HEK293 (cell line): ENCODE results near the gene EPS8.

Source experiments
- HOXD13 ChIP-seq: sonication (generic); formaldehyde crosslinking; IDR thresholded peaks from 2 replicates; pipeline ENCODE4 v1.8.0; 2022; ENCODE audit warnings: missing genetic modification reagents, borderline replicate concordance
- SALL2 ChIP-seq: fragments of 450-650 bp; formaldehyde crosslinking; IDR thresholded peaks from 2 replicates; pipeline ENCODE4 v1.5.0; 2017; ENCODE audit warnings: missing biosample characterization, mild to moderate bottlenecking, missing genetic modification characterization, borderline replicate concordance
- ZBTB8A ChIP-seq: fragments of 450-650 bp; formaldehyde crosslinking; IDR thresholded peaks from 2 replicates; pipeline ENCODE4 v1.5.1; 2016; ENCODE audit warnings: missing biosample characterization, missing genetic modification characterization
- ZNF146 ChIP-seq: fragments of 450-650 bp; formaldehyde crosslinking; IDR thresholded peaks from 2 replicates; pipeline ENCODE4 v1.5.1; 2016; ENCODE audit warnings: missing biosample characterization, missing genetic modification characterization
- ZNF169 ChIP-seq: fragments of 450-650 bp; formaldehyde crosslinking; IDR thresholded peaks from 2 replicates; pipeline ENCODE4 v1.5.1; 2016; ENCODE audit warnings: missing biosample characterization, missing genetic modification characterization
- ZNF19 ChIP-seq: fragments of 450-650 bp; formaldehyde crosslinking; IDR thresholded peaks from 2 replicates; pipeline ENCODE4; 2016; ENCODE audit warnings: missing biosample characterization, missing genetic modification characterization, low read depth
- ZNF221 ChIP-seq: fragments of 450-650 bp; formaldehyde crosslinking; IDR thresholded peaks from 2 replicates; pipeline ENCODE4 v1.5.1; 2017; ENCODE audit warnings: missing biosample characterization, missing genetic modification characterization, borderline replicate concordance
- ZNF24 ChIP-seq: fragments of 450-650 bp; formaldehyde crosslinking; IDR thresholded peaks from 2 replicates; pipeline ENCODE4 v1.5.1; 2016; ENCODE audit warnings: missing biosample characterization, missing genetic modification characterization
- ZNF341 ChIP-seq: fragments of 450-650 bp; formaldehyde crosslinking; IDR thresholded peaks from 2 replicates; pipeline ENCODE4; 2016; ENCODE audit warnings: low read depth, missing biosample characterization, missing genetic modification characterization
- ZNF354C ChIP-seq: fragments of 450-650 bp; formaldehyde crosslinking; IDR thresholded peaks from 2 replicates; pipeline ENCODE4 v1.5.1; 2016; ENCODE audit warnings: missing biosample characterization, missing genetic modification characterization, low read depth, borderline replicate concordance
- ZNF37A ChIP-seq: fragments of 450-650 bp; IDR thresholded peaks from 2 replicates; pipeline ENCODE4 v1.5.1; 2018; ENCODE audit warnings: missing biosample characterization, missing genetic modification characterization
- ZNF433 ChIP-seq: fragments of 450-650 bp; formaldehyde crosslinking; IDR thresholded peaks from 2 replicates; pipeline ENCODE4 v1.5.1; 2016; ENCODE audit warnings: missing biosample characterization, missing genetic modification characterization, low read depth
- ZNF473 ChIP-seq: fragments of 450-650 bp; formaldehyde crosslinking; IDR thresholded peaks from 2 replicates; pipeline ENCODE4 v1.5.1; 2017; ENCODE audit warnings: missing biosample characterization, missing genetic modification characterization
- ZNF514 ChIP-seq: fragments of 450-650 bp; formaldehyde crosslinking; IDR thresholded peaks from 2 replicates; pipeline ENCODE4 v1.5.1; 2016; ENCODE audit warnings: missing biosample characterization, missing genetic modification characterization
- ZNF521 ChIP-seq: fragments of 450-650 bp; formaldehyde crosslinking; IDR thresholded peaks from 2 replicates; pipeline ENCODE4 v1.5.1; 2017; ENCODE audit warnings: missing biosample characterization, mild to moderate bottlenecking, missing genetic modification characterization
- ZNF549 ChIP-seq: fragments of 450-650 bp; IDR thresholded peaks from 2 replicates; pipeline ENCODE4 v1.5.1; 2018; ENCODE audit warnings: missing biosample characterization, missing genetic modification characterization, mild to moderate bottlenecking, inconsistent platforms, moderate library complexity
- ZNF558 ChIP-seq: fragments of 450-650 bp; formaldehyde crosslinking; IDR thresholded peaks from 2 replicates; pipeline ENCODE4 v1.5.1; 2016; ENCODE audit warnings: missing biosample characterization, missing genetic modification characterization
- ZNF585B ChIP-seq: fragments of 450-650 bp; formaldehyde crosslinking; IDR thresholded peaks from 2 replicates; pipeline ENCODE4 v1.5.1; 2016; ENCODE audit warnings: missing biosample characterization, missing genetic modification characterization
- ZNF610 ChIP-seq: fragments of 450-650 bp; formaldehyde crosslinking; IDR thresholded peaks from 2 replicates; pipeline ENCODE4 v1.5.1; 2016; ENCODE audit warnings: missing biosample characterization, missing genetic modification characterization, borderline replicate concordance
- ZNF621 ChIP-seq: fragments of 450-650 bp; formaldehyde crosslinking; IDR thresholded peaks from 2 replicates; pipeline ENCODE4 v1.5.1; 2017; ENCODE audit warnings: missing biosample characterization, missing genetic modification characterization
- ZNF677 ChIP-seq: fragments of 450-650 bp; IDR thresholded peaks from 2 replicates; pipeline ENCODE4 v1.5.0; 2018; ENCODE audit warnings: missing biosample characterization, mild to moderate bottlenecking, missing genetic modification characterization, moderate library complexity
- ZNF76 ChIP-seq: fragments of 450-650 bp; formaldehyde crosslinking; IDR thresholded peaks from 2 replicates; pipeline ENCODE4; 2016; ENCODE audit warnings: low read depth, missing biosample characterization, missing genetic modification characterization, borderline replicate concordance
- ZSCAN16 ChIP-seq: fragments of 450-650 bp; formaldehyde crosslinking; IDR thresholded peaks from 2 replicates; pipeline ENCODE4 v1.5.1; 2016; ENCODE audit warnings: missing biosample characterization, missing genetic modification characterization
- TF ChIP-seq, protein P1 (sequence below): fragments of 450-650 bp; formaldehyde crosslinking; IDR thresholded peaks from 2 replicates; pipeline ENCODE4 v1.5.1; 2016; ENCODE audit warnings: missing biosample characterization, missing genetic modification characterization
- TF ChIP-seq, protein P2 (sequence below): fragments of 450-650 bp; formaldehyde crosslinking; IDR thresholded peaks from 2 replicates; pipeline ENCODE4 v1.5.1; 2016; ENCODE audit warnings: missing biosample characterization, missing genetic modification characterization, borderline replicate concordance
- TF ChIP-seq, protein P3 (sequence below): fragments of 450-650 bp; formaldehyde crosslinking; IDR thresholded peaks from 2 replicates; pipeline ENCODE4 v1.5.1; 2017; ENCODE audit warnings: missing biosample characterization, missing genetic modification characterization
- TF ChIP-seq, protein P4 (sequence below): fragments of 450-650 bp; formaldehyde crosslinking; conservative IDR thresholded peaks from 2 replicates; pipeline ENCODE4 v1.5.1; 2016; ENCODE audit warnings: low read depth, missing biosample characterization, missing genetic modification characterization

Gene EPS8

DNA sequence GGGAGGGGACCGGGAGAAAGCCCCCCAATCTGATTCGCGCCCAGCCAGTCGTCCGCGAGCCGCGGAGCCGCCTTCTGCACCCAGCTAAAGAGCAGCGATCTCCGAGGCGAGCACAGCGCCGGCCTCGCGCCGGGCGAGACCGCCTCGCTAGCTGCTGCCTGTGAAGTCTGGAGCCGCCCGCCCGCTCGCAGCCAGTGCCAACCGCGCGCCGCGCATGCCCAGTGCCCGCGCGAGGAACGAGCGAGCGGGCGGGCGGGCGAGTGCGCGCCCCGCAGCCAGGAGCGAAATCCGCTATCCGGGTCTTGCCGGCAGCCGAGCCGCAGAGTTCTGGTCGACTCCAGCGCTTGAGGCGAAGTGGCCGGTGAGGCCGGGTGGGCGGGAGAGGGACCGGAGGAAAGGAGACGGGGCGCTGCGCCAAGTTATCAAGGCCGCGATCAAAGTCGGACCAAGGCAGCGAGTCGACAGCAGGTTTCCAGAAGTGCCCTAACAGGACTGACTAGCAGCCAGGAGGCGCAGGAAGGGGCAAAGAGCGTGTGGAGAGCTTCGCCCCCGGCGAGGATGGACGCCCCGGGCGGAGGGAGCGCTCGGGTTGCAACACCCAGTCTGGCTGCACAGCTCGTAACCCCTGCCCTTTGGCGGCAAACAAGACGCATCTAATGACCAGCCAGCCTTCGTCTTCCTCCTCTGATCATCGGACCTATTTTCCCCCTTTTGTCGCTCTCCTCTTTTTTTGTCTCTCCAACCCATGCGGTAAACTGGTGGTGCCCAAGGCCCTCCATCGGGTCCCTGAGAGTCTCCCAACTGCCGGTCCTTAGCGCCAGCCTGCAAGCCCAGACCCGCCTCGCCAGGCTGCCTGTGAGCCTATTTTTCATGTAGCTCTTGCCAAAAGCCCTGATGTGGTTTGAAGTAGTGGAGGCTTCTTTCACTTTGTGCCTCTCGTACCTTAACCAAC lies at the start of gene EPS8 (continued):
- TF ChIP-seq HOXD13 (CRISPR knock-in tag) (no peak), ZSCAN16 (tag by site-specific recombination) (peak; percentile 43; the same call in 1 of the 2 replicates), ZNF221 (tag by site-specific recombination) (no peak), ZNF24 (tag by site-specific recombination) (peak; percentile 83), ZNF521 (tag by site-specific recombination) (no peak), ZNF169 (tag by site-specific recombination) (no peak), SALL2 (tag by site-specific recombination) (no peak), ZNF146 (tag by site-specific recombination) (0 out of 2 replicates have a peak, but pooled peaks have one; percentile 8), ZNF473 (tag by site-specific recombination) (no peak), ZNF19 (tag by site-specific recombination) (no peak), ZNF341 (peak; percentile 71; the same call in 1 of the 2 replicates), ZNF621 (no peak), ZNF354C (tag by site-specific recombination) (no peak), ZNF558 (tag by site-specific recombination) (no peak; the same call in 1 of the 2 replicates), ZNF610 (tag by site-specific recombination) (peak; percentile 78), ZNF514 (no peak), ZNF677 (peak; percentile 11; the same call in 1 of the 2 replicates), ZNF433 (tag by site-specific recombination) (no peak), ZNF585B (no peak), ZNF37A (tag by site-specific recombination) (no peak), ZNF549 (tag by site-specific recombination) (0 out of 2 replicates have a peak, but pooled peaks have one; percentile 20), ZBTB8A (tag by site-specific recombination) (peak; percentile 71), ZNF76 (tag by site-specific recombination) (peak; percentile 43; the same call in 1 of the 2 replicates)
- TF ChIP-seq, protein P1, sequence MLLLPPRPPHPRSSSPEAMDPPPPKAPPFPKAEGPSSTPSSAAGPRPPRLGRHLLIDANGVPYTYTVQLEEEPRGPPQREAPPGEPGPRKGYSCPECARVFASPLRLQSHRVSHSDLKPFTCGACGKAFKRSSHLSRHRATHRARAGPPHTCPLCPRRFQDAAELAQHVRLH, result no peak
- TF ChIP-seq, protein P2, sequence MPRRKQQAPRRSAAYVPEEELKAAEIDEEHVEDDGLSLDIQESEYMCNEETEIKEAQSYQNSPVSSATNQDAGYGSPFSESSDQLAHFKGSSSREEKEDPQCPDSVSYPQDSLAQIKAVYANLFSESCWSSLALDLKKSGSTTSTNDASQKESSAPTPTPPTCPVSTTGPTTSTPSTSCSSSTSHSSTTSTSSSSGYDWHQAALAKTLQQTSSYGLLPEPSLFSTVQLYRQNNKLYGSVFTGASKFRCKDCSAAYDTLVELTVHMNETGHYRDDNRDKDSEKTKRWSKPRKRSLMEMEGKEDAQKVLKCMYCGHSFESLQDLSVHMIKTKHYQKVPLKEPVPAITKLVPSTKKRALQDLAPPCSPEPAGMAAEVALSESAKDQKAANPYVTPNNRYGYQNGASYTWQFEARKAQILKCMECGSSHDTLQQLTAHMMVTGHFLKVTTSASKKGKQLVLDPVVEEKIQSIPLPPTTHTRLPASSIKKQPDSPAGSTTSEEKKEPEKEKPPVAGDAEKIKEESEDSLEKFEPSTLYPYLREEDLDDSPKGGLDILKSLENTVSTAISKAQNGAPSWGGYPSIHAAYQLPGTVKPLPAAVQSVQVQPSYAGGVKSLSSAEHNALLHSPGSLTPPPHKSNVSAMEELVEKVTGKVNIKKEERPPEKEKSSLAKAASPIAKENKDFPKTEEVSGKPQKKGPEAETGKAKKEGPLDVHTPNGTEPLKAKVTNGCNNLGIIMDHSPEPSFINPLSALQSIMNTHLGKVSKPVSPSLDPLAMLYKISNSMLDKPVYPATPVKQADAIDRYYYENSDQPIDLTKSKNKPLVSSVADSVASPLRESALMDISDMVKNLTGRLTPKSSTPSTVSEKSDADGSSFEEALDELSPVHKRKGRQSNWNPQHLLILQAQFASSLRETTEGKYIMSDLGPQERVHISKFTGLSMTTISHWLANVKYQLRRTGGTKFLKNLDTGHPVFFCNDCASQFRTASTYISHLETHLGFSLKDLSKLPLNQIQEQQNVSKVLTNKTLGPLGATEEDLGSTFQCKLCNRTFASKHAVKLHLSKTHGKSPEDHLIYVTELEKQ, result no peak
- TF ChIP-seq, protein P3, sequence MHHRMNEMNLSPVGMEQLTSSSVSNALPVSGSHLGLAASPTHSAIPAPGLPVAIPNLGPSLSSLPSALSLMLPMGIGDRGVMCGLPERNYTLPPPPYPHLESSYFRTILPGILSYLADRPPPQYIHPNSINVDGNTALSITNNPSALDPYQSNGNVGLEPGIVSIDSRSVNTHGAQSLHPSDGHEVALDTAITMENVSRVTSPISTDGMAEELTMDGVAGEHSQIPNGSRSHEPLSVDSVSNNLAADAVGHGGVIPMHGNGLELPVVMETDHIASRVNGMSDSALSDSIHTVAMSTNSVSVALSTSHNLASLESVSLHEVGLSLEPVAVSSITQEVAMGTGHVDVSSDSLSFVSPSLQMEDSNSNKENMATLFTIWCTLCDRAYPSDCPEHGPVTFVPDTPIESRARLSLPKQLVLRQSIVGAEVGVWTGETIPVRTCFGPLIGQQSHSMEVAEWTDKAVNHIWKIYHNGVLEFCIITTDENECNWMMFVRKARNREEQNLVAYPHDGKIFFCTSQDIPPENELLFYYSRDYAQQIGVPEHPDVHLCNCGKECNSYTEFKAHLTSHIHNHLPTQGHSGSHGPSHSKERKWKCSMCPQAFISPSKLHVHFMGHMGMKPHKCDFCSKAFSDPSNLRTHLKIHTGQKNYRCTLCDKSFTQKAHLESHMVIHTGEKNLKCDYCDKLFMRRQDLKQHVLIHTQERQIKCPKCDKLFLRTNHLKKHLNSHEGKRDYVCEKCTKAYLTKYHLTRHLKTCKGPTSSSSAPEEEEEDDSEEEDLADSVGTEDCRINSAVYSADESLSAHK (tag by site-specific recombination), result 0 out of 2 replicates have a peak, but pooled peaks have one; percentile 29
- TF ChIP-seq, protein P4, sequence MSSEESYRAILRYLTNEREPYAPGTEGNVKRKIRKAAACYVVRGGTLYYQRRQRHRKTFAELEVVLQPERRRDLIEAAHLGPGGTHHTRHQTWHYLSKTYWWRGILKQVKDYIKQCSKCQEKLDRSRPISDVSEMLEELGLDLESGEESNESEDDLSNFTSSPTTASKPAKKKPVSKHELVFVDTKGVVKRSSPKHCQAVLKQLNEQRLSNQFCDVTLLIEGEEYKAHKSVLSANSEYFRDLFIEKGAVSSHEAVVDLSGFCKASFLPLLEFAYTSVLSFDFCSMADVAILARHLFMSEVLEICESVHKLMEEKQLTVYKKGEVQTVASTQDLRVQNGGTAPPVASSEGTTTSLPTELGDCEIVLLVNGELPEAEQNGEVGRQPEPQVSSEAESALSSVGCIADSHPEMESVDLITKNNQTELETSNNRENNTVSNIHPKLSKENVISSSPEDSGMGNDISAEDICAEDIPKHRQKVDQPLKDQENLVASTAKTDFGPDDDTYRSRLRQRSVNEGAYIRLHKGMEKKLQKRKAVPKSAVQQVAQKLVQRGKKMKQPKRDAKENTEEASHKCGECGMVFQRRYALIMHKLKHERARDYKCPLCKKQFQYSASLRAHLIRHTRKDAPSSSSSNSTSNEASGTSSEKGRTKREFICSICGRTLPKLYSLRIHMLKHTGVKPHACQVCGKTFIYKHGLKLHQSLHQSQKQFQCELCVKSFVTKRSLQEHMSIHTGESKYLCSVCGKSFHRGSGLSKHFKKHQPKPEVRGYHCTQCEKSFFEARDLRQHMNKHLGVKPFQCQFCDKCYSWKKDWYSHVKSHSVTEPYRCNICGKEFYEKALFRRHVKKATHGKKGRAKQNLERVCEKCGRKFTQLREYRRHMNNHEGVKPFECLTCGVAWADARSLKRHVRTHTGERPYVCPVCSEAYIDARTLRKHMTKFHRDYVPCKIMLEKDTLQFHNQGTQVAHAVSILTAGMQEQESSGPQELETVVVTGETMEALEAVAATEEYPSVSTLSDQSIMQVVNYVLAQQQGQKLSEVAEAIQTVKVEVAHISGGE (tag by site-specific recombination), result peak; percentile 63
